Activated T-cell treated with anti-CD3 and anti-CD28 coated beads for 1 hour (primary cell): Measurements from ENCODE around the gene RNF152.

Experiments
- DNase-seq: peaks from one replicate; pipeline ENCODE4 v3.0.0-alpha.2; 2020; ENCODE audit warnings: low read depth

Gene RNF152

GRCh38 chr18:61853855-61854254 lies 39.0 kb downstream of the RNF152 start:
- DNase-seq: no peak

- DNase-seq: no peak
These were observed 40.3 kb downstream of the RNF152 start for GRCh38 chr18:61852496-61852895.

- no peak for DNase-seq
These were observed 40.8 kb downstream of the RNF152 start for GRCh38 chr18:61851940-61852451.

GRCh38 chr18:61851279-61851678 lies 41.5 kb downstream of the RNF152 start:
- DNase-seq: no peak

- no peak for DNase-seq
These were observed 42.1 kb downstream of the RNF152 start for GRCh38 chr18:61850756-61851155.

GRCh38 chr18:61847164-61847791 lies 45.5 kb downstream of the RNF152 start:
- DNase-seq: no peak

GRCh38 chr18:61845197-61845596 lies 47.6 kb downstream of the RNF152 start:
- no peak for DNase-seq

GRCh38 chr18:61844726-61845125 lies 48.1 kb downstream of the RNF152 start:
- DNase-seq: no peak

GRCh38 chr18:61842146-61842545 lies 50.7 kb downstream of the RNF152 start:
- no peak for DNase-seq

GRCh38 chr18:61841706-61842105 lies 51.1 kb downstream of the RNF152 start:
- no peak for DNase-seq

GRCh38 chr18:61840324-61840723 lies 52.5 kb downstream of the RNF152 start:
- DNase-seq: no peak

GRCh38 chr18:61838521-61838920 lies 54.3 kb downstream of the RNF152 start:
- no peak for DNase-seq

- DNase-seq: no peak
These were observed 58.8 kb downstream of the RNF152 start for GRCh38 chr18:61833978-61834377.

- no peak for DNase-seq
These were observed 59.4 kb downstream of the RNF152 start for GRCh38 chr18:61833387-61833786.

- no peak for DNase-seq
These were observed 59.9 kb downstream of the RNF152 start for GRCh38 chr18:61832858-61833257.

GRCh38 chr18:61831071-61831470 lies 61.7 kb downstream of the RNF152 start:
- no peak for DNase-seq

- DNase-seq: no peak
These were observed 63.7 kb downstream of the RNF152 start for GRCh38 chr18:61829108-61829507.

GRCh38 chr18:61827591-61827990 lies 65.2 kb downstream of the RNF152 start:
- no peak for DNase-seq

GRCh38 chr18:61825386-61825785 lies 67.4 kb downstream of the RNF152 start:
- DNase-seq: no peak

- no peak for DNase-seq
These were observed 68.0 kb downstream of the RNF152 start for GRCh38 chr18:61824733-61825363.

GRCh38 chr18:61823595-61823994 lies 69.2 kb downstream of the RNF152 start:
- DNase-seq: no peak

GRCh38 chr18:61822879-61823278 lies 69.9 kb downstream of the RNF152 start:
- no peak for DNase-seq

- DNase-seq: no peak
These were observed 71.1 kb downstream of the RNF152 start for GRCh38 chr18:61821748-61822147.

GRCh38 chr18:61820882-61821281 lies 71.9 kb downstream of the RNF152 start:
- DNase-seq: no peak
